GM21619 (cell line): ENCODE results near the gene TRAPPC3L.
A peak's percentile ranks its signal among the peaks of the same experiment; 100 is the strongest.

ENCODE experiments used
- ATAC-seq: cut with Tn5 transposase; IDR thresholded peaks from one replicate; pipeline ENCODE4 v1.9.1; 2021; ENCODE audit not compliant: unreplicated experiment

TRAPPC3L gene

DNA sequence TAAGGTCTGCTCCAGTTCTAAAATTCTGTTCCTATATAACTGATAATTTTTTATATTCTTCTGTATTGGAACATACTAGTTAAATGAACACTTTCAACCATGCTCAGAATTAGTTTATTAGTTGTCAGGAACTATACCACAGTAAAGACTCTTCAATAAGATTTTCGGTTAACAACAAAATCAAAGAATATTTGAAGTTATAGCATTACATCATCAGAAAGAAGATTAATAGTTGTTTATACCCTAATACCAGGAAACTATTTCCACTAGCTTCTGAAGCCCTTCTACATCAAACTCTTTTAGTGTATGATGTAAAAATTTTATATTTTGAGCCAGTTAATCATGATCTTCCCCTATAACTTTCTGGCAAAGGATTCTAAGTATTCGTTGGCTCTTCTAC, 14.6 kb upstream of the TRAPPC3L start:
- no peak for ATAC-seq

- no peak for ATAC-seq
Observed at GRCh38 chr6:116557893-116558292, 12.4 kb upstream of the TRAPPC3L start.

GRCh38 chr6:116556814-116557415, 11.4 kb upstream of the TRAPPC3L start:
- ATAC-seq: no peak

DNA sequence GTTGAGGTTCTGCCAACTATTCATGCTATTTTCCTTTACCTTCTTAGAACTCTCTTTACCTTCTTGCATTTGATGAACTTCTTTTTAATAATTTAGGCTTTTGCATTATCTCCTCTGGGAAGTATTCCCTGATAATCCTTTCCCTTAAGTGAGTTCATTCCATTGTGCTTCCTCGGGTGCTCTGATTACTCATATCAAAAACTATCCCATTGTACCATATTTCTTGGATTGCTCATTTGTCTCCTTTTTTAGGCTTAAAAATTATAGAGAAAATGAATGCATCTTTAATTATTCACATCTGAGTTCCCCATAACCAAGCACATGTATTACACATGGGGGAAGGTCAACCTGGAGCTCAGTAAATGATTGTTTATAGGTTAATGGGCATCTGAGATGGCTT, 10.6 kb upstream of the TRAPPC3L start:
- ATAC-seq: no peak

GRCh38 chr6:116553451-116553850, 8.0 kb upstream of the TRAPPC3L start, which contains the start of gene CALHM4:
Gene CALHM4, plus strand, starts transcription at chr6:116553751. Its CDS starts 43 bp downstream, at chr6:116553794.
- ATAC-seq: no peak

GRCh38 chr6:116550796-116551195, 5.3 kb upstream of the TRAPPC3L start:
- ATAC-seq: no peak

DNA sequence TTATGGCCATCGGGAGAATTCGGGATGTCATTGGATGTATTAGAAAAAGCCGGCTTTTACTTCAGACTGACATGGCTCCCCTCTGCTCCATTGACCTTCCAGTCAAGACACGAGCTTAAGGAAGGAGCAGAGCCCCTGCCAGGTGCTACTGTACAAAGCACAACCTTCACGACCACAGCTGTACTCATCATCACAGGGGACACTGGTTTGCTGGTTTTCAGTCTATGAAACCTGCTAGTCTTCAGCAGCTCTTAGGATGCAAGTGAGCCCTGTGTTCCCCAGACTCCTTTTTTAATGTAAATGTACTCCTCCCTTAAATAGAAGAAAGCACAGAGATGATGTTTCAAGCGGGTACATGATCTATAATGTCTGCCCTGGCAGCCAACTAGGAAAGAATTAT, 1.9 kb upstream of the TRAPPC3L start:
- no peak for ATAC-seq

- no peak for ATAC-seq
Observed at GRCh38 chr6:116543149-116543548, 2.3 kb downstream of the TRAPPC3L start.

- ATAC-seq: no peak
Observed at GRCh38 chr6:116542426-116542825, 3.1 kb downstream of the TRAPPC3L start.

DNA sequence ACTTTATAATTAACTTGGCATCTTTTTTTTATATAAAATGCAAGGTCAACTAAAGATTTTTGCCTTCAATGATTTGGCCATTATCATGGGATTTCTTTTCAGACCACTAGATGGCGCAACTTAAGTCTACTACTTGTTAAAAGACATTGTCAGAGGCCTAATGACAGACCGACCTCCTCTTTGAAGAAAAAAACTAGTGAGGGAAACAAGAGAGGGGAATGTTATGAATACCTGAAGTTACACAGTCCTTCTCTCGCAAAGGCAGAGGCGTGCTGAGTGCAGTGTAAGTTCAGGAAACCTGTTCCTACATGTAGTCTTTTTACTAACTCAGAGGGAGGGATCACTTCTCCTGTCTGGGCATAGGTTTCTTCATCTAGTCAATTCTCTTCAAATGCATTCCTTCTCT, 9.3 kb downstream of the TRAPPC3L start:
- ATAC-seq: peak; percentile 56

- no peak for ATAC-seq
Observed at GRCh38 chr6:116535109-116535508, 10.4 kb downstream of the TRAPPC3L start.

- no peak for ATAC-seq
Observed at GRCh38 chr6:116533233-116533957, 12.1 kb downstream of the TRAPPC3L start.

DNA sequence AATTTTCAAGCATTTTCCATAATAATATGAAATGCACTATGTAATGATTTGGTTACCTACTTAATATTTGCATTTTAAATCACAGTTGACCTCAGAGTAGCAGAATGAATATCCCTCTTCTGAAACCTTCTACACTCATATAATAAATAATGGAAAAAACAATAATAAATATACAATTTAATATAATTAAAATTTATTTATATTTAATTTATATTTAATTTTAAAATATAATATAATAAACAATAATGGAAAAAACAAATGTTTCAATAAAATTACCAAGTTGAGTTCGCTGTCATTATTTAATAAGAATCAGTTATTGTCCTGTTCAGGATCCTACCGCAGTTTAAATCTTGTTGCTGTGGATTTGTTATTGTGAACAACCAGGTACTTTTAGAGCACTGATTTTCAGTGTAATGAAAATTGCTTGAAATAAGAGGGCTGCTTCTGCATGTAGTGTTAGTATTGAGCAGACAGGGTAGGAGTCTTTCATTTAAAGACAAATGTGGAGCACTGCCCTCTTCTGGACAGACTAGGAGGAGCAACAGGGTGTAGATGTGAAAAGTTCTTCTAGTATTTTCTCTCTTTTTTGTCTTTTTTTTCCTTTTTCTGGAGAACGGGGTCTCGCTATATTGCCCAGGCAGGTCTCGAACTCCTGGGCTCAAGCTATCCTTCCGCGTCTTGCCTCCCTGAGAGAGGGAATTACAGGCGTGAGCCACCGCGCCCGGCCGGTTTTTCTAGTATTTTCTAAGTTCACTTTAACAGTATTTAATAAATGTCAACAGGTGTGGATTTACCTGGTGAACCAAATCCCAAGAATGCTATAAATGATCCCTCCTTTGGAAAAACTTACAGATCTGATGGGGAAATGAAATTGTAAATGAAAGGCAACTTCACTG, 13.6 kb downstream of the TRAPPC3L start:
- peak; percentile 77 for ATAC-seq

GRCh38 chr6:116530436-116530835, 15.0 kb downstream of the TRAPPC3L start:
- ATAC-seq: no peak

DNA sequence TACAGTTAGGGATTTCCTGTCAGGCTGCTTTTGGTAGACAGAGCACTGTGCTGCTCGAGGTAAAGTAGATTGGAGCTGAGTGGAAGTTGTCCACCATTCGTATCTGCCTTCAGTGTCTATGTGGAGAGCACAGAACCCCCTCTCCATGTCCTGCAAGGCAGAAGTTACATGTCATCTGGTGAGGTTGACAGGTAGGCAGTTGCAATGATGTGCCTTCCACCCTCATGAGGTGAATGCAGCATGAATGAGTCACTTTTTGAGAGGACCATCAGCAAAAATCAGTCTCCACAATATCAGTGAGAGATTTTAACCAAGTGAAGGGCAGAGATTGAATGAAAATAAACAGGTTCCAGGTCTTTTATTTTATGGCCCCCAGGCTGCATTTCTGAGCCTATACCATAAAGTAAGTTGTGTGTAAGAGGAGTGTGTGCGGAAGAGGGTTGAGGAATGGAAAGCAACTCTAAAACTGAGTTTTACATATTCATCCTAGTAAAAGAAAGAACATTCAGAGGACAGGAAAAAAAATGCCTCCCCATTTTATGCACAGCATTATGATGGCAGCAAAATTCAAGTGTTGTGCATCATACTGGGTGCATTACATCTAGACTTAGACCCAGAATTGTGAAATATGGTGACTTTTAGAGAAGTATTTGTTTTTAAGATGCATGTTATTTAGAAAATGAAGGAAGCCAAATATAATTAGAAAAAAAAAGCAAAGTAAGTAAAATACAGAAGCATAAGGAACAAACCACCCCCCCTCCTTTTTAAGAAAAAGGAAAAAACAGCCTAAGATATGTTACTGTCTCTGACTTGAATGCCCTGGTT, 15.8 kb downstream of the TRAPPC3L start:
- no peak for ATAC-seq

GRCh38 chr6:116528780-116529179, 16.7 kb downstream of the TRAPPC3L start:
- ATAC-seq: no peak

GRCh38 chr6:116528133-116528532, 17.4 kb downstream of the TRAPPC3L start:
- ATAC-seq: no peak

- ATAC-seq: no peak
Observed at GRCh38 chr6:116524236-116524635, 21.2 kb downstream of the TRAPPC3L start.

GRCh38 chr6:116522896-116523295, 22.6 kb downstream of the TRAPPC3L start:
- ATAC-seq: no peak

DNA sequence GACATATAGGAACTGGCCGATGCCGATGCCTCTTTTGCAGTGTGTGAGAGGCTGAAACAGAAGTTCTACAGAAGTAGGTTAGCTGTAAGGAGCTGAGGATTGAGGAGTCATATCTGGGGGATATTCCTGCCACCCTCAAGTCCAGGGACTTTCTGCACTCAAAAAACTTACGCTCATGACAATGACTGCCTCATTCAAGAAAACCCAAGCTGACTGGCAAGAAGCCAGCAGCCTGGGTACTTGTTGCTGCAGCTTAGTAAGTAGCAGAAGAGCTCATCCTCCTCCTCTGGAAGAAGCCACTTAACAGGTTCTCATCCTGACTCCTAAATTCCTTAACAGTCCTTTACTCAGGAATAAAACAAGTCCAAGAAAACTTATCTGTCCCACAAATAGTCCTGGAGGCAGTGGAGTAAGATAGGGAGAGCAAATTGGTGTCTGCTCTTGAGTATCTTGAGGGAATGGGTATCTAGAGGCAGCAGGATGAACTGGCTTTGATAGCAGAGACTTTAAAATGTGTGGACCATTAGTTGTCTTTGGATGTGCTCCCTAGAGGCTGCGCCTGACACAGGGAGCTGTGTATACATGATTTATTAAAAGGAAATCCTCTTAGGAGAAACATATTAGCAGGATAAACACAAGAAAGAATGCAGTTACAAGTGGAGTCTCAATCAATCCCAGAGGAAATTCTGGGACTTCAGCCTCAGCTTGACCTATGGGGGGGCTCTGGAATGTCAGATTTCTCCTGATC, 26.7 kb downstream of the TRAPPC3L start:
- no peak for ATAC-seq
